Osteoblast (primary cell): ENCODE measurements around the gene RAP1GAP. TPM values are rescaled to one million over a fixed set of nuclear protein-coding genes. Genes with fewer than 3 reads are reported as not detected.
A peak's percentile ranks its signal among the peaks of the same experiment; 100 is the strongest.

Experiments
- DNase-seq: peaks from one replicate; pipeline ENCODE4 v3.0.0; 2011; ENCODE audit warnings: low spot score, mixed read lengths; ENCODE audit not compliant: insufficient read length; ENCODE audit errors: missing footprints
- H2AFZ ChIP-seq: 2 replicates; pipeline ENCODE4 v1.6.0; 2011; ENCODE audit warnings: mild to moderate bottlenecking, low read length
- H3K27ac ChIP-seq: 2 replicates; pipeline ENCODE4 v1.5.1; 2011; ENCODE audit warnings: mild to moderate bottlenecking, low read depth, low read length, moderate library complexity
- H3K27me3 ChIP-seq: 2 replicates; pipeline ENCODE4 v1.6.0; 2012; ENCODE audit warnings: mild to moderate bottlenecking, control low read depth, inconsistent platforms, low read length, moderate library complexity; ENCODE audit not compliant: insufficient read depth
- H3K36me3 ChIP-seq: 2 replicates; pipeline ENCODE4 v1.5.1; 2011; ENCODE audit warnings: mild to moderate bottlenecking, low read length, control low read depth, moderate library complexity; ENCODE audit not compliant: insufficient read depth
- H3K4me1 ChIP-seq: 2 replicates; pipeline ENCODE4 v1.5.1; 2011; ENCODE audit warnings: mild to moderate bottlenecking, low read length, control low read depth, moderate library complexity; ENCODE audit not compliant: insufficient read depth
- H3K4me2 ChIP-seq: 2 replicates; pipeline ENCODE4 v1.6.0; 2011; ENCODE audit warnings: mild to moderate bottlenecking, low read length; ENCODE audit not compliant: insufficient read depth
- H3K4me3 ChIP-seq: fragments of 200-600 bp; sonication (generic); 3 replicates; pipeline ENCODE4 v1.5.1; 2012; ENCODE audit warnings: mild to moderate bottlenecking, low read length, inconsistent platforms; ENCODE audit not compliant: insufficient read depth
- H3K79me2 ChIP-seq: 2 replicates; pipeline ENCODE4 v1.6.0; 2012; ENCODE audit warnings: mild to moderate bottlenecking, low read length, control low read depth, inconsistent platforms; ENCODE audit not compliant: insufficient read depth
- H3K9me3 ChIP-seq: 2 replicates; pipeline ENCODE4 v1.5.1; 2011; ENCODE audit warnings: low read depth, low read length, control low read depth
- H4K20me1 ChIP-seq: 2 replicates; pipeline ENCODE4 v1.6.0; 2012; ENCODE audit warnings: mild to moderate bottlenecking, low read length, control low read depth; ENCODE audit not compliant: insufficient read depth
- total RNA-seq: library from RNA; depleted of rRNA; stranded (reverse); fragments of >200 nt; gene quantifications from 2 replicates; pipeline ENCODE4 v1.2.3, GENCODE V29; 2012
- TF ChIP-seq, protein P1 (sequence below): IDR thresholded peaks from 2 replicates; pipeline ENCODE4 v1.5.1; 2011; ENCODE audit warnings: mild to moderate bottlenecking, low read depth, low read length, moderate library complexity; ENCODE audit errors: extremely low read depth

Gene RAP1GAP
- total RNA-seq, 1 donor, result under 0.01 TPM

DNA sequence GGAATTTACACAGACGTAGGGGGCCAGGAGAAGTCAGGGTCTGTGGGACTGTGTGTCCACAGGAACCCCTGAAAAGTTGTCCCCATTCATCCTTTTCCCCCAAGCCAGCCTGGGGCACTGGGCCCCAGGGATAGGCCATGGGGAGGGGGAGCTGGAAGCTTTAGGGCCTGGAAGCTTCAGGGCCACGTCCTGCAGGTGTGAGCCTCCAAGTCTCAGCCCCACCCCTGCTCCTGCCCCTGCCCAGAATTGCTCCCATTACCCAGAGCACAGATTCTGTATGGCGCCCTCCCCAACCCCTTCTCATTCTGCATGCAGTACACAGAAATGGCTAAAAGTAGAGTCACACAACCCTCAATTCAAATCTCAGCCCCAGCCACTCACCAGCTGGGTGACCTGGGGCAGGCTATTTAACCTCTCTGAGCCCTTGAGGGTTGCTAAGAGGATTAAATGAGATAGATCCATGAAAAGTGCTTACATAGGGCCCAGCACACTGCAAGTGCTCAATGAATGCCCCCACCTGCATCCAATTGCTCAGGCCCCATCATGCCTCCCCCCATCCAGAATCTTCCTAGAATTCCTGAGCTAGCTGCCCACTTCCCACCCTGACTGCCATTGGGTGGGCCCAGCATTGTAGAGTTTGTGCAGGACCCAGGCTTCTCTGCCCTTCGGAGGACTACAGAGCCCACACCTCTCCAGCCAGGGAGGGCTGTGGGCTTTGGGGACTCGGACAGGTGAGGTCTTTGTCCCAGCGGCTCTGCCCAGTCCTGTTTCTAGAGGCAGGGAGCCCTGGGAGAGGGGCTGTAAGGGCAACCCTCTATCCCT is 6.5 kb downstream of the RAP1GAP start:
- Histone ChIP-seq H3K4me2 (no peak overlapping the region), H3K27ac (no peak overlapping the region), H3K9me3 (no peaks in the 10 kb centered on the region), H3K4me1 (peaks cover 7% of the 10 kb centered on the region), H2AFZ (no peak overlapping the region), H3K4me3 (no peak overlapping the region), H3K36me3 (no peaks in the 10 kb centered on the region), H4K20me1 (peaks cover 13% of the 10 kb centered on the region), H3K79me2 (no peaks in the 10 kb centered on the region), H3K27me3 (peaks cover 31% of the 10 kb centered on the region)
- peak; percentile 67 for DNase-seq
- TF ChIP-seq, protein P1, sequence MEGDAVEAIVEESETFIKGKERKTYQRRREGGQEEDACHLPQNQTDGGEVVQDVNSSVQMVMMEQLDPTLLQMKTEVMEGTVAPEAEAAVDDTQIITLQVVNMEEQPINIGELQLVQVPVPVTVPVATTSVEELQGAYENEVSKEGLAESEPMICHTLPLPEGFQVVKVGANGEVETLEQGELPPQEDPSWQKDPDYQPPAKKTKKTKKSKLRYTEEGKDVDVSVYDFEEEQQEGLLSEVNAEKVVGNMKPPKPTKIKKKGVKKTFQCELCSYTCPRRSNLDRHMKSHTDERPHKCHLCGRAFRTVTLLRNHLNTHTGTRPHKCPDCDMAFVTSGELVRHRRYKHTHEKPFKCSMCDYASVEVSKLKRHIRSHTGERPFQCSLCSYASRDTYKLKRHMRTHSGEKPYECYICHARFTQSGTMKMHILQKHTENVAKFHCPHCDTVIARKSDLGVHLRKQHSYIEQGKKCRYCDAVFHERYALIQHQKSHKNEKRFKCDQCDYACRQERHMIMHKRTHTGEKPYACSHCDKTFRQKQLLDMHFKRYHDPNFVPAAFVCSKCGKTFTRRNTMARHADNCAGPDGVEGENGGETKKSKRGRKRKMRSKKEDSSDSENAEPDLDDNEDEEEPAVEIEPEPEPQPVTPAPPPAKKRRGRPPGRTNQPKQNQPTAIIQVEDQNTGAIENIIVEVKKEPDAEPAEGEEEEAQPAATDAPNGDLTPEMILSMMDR, result no peak

DNA sequence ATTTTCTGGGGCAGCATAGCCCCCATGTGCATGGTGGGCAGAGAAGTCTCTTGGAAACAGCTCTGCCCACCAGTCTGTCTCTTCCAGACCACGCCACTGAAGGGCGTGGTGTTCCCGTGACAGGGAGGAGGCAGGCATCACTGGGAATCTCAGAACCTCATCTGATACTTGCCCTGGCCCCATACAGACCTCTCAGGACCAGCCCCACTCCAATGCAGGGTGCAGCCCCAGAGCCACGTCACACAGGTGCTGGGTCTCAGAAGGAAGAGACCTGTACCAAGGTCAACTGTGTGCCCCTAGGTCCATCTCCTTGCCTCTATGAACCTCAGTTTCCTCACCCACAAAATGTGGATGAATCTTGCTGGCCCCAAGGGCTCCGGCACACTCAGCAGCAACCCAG is 7.3 kb downstream of the RAP1GAP start:
- Histone ChIP-seq H3K27ac (no peak overlapping the region), H2AFZ (no peak overlapping the region), H3K4me3 (no peak overlapping the region), H3K9me3 (no peaks in the 10 kb centered on the region), H3K4me1 (peaks cover 7% of the 10 kb centered on the region), H3K4me2 (no peak overlapping the region), H3K27me3 (peaks cover 25% of the 10 kb centered on the region), H4K20me1 (peaks cover 17% of the 10 kb centered on the region), H3K36me3 (no peaks in the 10 kb centered on the region), H3K79me2 (no peaks in the 10 kb centered on the region)
- DNase-seq, result peak; percentile 80
- TF ChIP-seq, protein P1, result no peak

DNA sequence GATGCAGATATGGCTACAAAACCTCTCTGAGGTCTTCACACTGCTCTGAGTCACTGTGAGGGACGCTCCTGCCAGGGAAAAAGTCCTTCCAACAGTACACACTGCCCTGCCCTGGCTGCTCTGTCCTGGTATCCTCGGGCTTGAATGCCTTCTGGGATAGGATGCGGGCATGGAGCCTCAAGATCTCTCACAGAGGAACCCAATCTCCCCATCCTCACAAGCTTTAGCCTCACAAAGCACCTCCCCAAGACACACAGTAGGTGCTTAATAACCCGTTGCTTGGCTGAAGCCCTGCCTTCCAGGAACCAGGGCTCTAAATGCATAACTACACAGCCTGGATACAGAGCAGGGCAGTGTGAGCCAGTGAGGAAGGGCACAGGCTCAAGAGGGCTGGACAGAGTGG is 9.2 kb downstream of the RAP1GAP start:
- Histone ChIP-seq H3K4me2 (no peak overlapping the region), H2AFZ (no peak overlapping the region), H3K79me2 (no peaks in the 10 kb centered on the region), H3K4me3 (no peak overlapping the region), H3K36me3 (no peaks in the 10 kb centered on the region), H3K27me3 (peaks cover 24% of the 10 kb centered on the region), H3K9me3 (no peaks in the 10 kb centered on the region), H4K20me1 (peaks cover 12% of the 10 kb centered on the region), H3K27ac (no peak overlapping the region), H3K4me1 (no peaks in the 10 kb centered on the region)
- DNase-seq, result peak; percentile 77
- TF ChIP-seq, protein P1, result no peak

DNA sequence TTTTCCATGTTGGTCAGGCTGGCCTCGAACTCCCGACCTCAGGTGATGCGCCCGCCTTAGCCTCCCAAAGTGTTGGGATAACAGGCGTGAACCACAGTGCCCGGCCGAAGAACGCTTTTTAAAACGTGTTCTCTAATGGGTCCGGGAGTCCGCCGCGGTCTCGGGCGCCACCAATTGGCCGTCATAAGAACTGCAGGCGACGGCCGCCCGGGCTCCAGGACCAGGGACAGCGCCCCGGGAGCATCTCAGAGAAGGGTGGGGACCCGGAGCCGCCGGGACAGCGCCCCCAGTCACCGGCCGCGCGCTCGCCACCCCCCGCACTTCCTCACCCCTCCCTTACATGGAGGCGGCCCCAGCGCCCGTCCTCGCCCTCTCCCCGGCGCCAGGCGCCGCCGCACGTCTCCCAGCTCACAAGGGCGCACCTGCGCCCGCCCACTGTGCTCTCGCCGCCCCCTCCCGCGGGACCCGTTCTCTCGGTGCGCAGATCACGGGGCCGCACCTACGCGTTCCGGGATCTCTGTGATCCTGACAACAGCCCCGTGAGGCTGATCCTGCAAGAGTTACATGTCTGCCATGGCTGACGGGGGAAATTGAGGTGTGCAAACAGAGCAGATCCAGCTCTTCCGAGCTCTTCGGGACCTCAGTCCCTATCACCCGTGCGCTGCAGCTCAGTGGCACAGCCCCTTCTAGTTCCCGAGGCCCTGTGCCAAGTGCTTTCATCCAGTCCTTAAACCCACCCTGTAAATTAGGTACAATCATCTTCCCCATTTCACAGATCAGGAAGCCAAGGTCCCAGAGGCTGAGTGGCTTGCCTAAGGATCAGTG is 9.8 kb downstream of the RAP1GAP start:
- H2AFZ ChIP-seq, result no peak overlapping the region
- H4K20me1 ChIP-seq, result peaks cover 10% of the 10 kb centered on the region
- no peaks in the 10 kb centered on the region for H3K36me3 ChIP-seq
- no peaks in the 10 kb centered on the region for H3K9me3 ChIP-seq
- TF ChIP-seq, protein P1, result peak; percentile 75
- DNase-seq, result peak; percentile 99
- H3K4me2 ChIP-seq, result no peak overlapping the region
- H3K4me3 ChIP-seq, result no peak overlapping the region
- H3K4me1 ChIP-seq, result no peaks in the 10 kb centered on the region
- no peak overlapping the region for H3K27ac ChIP-seq
- H3K79me2 ChIP-seq, result no peaks in the 10 kb centered on the region
- H3K27me3 ChIP-seq, result peaks cover 18% of the 10 kb centered on the region
